ENCODE measurements around the gene ONECUT3. TPM values are rescaled to one million over a fixed set of nuclear protein-coding genes. Genes with fewer than 3 reads are reported as not detected.
A peak's percentile ranks its signal among the peaks of the same experiment; 100 is the strongest.

Gene ONECUT3
- total and polyA plus RNA-seq, 7 experiments from 2014 or later = not detected

- H3K4me1 ChIP-seq (ENCODE audit: control insufficient read depth in 2 of 2, insufficient read depth in 2 of 2, low read length in 2 of 2) = peaks cover 0 to 3% of the 10 kb centered on the region in 2 donors
- intact Hi-C loops (cut with micrococcal nuclease) = no loop called here
- ChIA-PET CTCF (interaction anchor here (2.5 kb wide), 1 partner anchor 18 kb away, joined by 7 read pairs; no protein-coding TSS in a partner anchor), POLR2A (no interaction called here)
- Mint-ChIP-seq H3K36me3 (no peaks in the 10 kb centered on the region), H3K9me3 (no peaks in the 10 kb centered on the region), H3K4me3 (no peak overlapping the region), H3K4me1 (peaks cover 5 to 15% (median 6%) of the 10 kb centered on the region in 7 donors), H3K27ac (no peak overlapping the region), H3K27me3 (no peaks in the 10 kb centered on the region)
- H3K36me3 ChIP-seq (ENCODE audit: control insufficient read depth in 2 of 3, insufficient read depth in 3 of 3, low read length in 3 of 3) = no peaks in the 10 kb centered on the region
- no peak overlapping the region for H3K4me3 ChIP-seq (ENCODE audit: low read length)
- ATAC-seq (no peak), DNase-seq (no peak)
- H3K9me3 ChIP-seq (ENCODE audit: control insufficient read depth in 2 of 3, low read length in 3 of 3) = no peaks in the 10 kb centered on the region
- no peaks in the 10 kb centered on the region for H3K27me3 ChIP-seq (ENCODE audit: control insufficient read depth in 2 of 2, insufficient read depth in 2 of 2, low read length in 2 of 2)
- H3K27ac ChIP-seq (ENCODE audit: low read depth, low read length) = no peak overlapping the region
Observed at GRCh38 chr19:1807695-1808394, 54.5 kb downstream of the ONECUT3 start.

DNA sequence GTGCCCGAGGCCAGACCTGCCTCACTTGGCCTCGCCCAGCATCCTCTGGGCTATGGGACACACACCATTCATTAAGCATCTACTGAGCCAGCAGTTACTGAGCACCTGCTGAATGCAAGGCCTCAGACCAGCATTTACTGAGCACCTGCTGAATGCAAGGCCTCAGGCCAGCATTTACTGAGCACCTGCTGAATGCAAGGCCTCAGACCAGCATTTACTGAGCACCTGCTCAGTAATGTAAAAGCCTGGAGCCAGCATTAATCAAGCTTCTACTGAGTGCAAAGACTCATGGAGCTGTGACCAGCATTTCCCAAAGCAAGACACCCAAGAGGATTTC, 55.1 kb downstream of the ONECUT3 start:
- peaks cover 0 to 8% of the 10 kb centered on the region in 2 donors for H3K4me1 ChIP-seq (ENCODE audit: control insufficient read depth in 2 of 2, insufficient read depth in 2 of 2, low read length in 2 of 2)
- no peaks in the 10 kb centered on the region for H3K27me3 ChIP-seq (ENCODE audit: control insufficient read depth in 2 of 2, insufficient read depth in 2 of 2, low read length in 2 of 2)
- Mint-ChIP-seq H3K36me3 (no peaks in the 10 kb centered on the region), H3K4me3 (no peak overlapping the region), H3K27ac (no peak overlapping the region), H3K27me3 (no peaks in the 10 kb centered on the region), H3K4me1 (peaks cover 9 to 19% (median 11%) of the 10 kb centered on the region in 7 donors), H3K9me3 (no peaks in the 10 kb centered on the region)
- ChIA-PET CTCF (no interaction called here), POLR2A (no interaction called here)
- no peak overlapping the region for H3K4me3 ChIP-seq (ENCODE audit: low read length)
- no peaks in the 10 kb centered on the region for H3K9me3 ChIP-seq (ENCODE audit: control insufficient read depth in 2 of 3, low read length in 3 of 3)
- DNase-seq (no peak), ATAC-seq (no peak)
- intact Hi-C loops (cut with micrococcal nuclease) = no loop called here
- H3K36me3 ChIP-seq (ENCODE audit: control insufficient read depth in 2 of 3, insufficient read depth in 3 of 3, low read length in 3 of 3) = no peaks in the 10 kb centered on the region
- H3K27ac ChIP-seq (ENCODE audit: low read depth, low read length) = no peak overlapping the region

DNA sequence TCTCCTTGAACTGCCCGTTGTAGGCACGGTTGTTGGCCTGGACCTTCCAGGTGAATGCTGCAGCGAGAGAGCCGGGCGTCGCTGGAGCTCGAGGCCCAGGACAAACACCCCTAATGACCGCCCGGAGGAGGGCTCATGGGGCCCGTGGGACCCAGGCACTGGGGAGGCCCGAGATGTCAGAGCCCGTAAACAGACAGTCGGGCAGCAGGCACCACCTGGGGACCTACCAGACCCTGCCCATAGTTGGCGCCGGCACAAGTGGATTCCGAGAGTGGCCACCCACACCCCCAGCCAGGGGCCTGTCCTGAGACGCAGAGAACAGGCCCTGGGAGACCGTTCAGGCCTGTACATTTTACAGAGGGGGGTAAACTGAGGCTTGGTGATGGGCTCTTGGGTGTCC, 56.4 kb downstream of the ONECUT3 start:
- H3K27ac ChIP-seq (ENCODE audit: low read depth, low read length) = no peak overlapping the region
- H3K9me3 ChIP-seq (ENCODE audit: control insufficient read depth in 2 of 3, low read length in 3 of 3) = no peaks in the 10 kb centered on the region
- CTCF ChIA-PET = interaction anchor here (0.7 kb wide), 1 partner anchor 98 kb away, joined by 3 read pairs; no protein-coding TSS in a partner anchor
- peaks cover 0 to 1% (median 0%) of the 10 kb centered on the region in 3 experiments for H3K36me3 ChIP-seq (ENCODE audit: control insufficient read depth in 2 of 3, insufficient read depth in 3 of 3, low read length in 3 of 3)
- Mint-ChIP-seq H3K4me1 (peaks cover 9 to 19% (median 11%) of the 10 kb centered on the region in 7 donors), H3K27ac (no peak overlapping the region), H3K4me3 (no peak overlapping the region), H3K36me3 (no peaks in the 10 kb centered on the region), H3K27me3 (no peaks in the 10 kb centered on the region), H3K9me3 (no peaks in the 10 kb centered on the region)
- peaks cover 0 to 8% of the 10 kb centered on the region in 2 donors for H3K4me1 ChIP-seq (ENCODE audit: control insufficient read depth in 2 of 2, insufficient read depth in 2 of 2, low read length in 2 of 2)
- intact Hi-C loops (cut with micrococcal nuclease) = no loop called here
- no peak for DNase-seq
- no peak for ATAC-seq
- POLR2A ChIA-PET = no interaction called here
- no peak overlapping the region for H3K4me3 ChIP-seq (ENCODE audit: low read length)
- H3K27me3 ChIP-seq (ENCODE audit: control insufficient read depth in 2 of 2, insufficient read depth in 2 of 2, low read length in 2 of 2) = no peaks in the 10 kb centered on the region

DNA sequence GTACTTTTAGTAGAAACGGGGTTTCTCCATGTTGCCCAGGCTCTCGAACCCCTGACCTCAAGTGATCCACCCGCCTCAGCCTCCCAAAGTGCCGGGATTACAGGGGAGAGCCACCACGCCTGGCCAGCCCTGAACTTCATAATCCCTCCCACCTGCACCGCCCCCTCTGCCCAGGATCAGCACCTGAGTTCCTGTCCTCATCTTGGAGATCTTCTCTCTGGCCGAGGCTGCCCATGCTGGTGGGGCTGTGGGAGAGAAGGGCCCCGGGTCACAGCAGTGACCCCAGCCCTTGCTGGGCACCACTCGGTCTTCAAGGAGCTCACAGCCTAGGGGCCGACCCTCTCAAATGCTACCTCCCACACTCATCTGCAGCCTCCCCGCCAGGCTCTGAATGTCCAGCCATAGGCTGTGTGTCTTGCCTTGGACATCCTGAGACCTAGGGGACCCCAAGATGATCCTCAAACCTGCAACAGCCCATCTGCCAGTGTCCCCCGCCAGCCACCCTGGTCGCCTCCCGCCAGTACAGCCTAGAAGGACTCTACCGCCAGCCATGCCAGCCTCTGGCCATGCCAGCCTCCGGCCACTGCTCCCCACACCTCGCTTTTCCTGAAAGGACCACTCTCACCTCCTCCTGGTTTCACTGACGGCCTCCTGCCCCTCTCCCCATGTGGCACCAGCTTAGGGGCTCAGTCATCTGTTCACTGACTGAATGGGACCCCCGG, 57.3 kb downstream of the ONECUT3 start:
- H3K4me3 Mint-ChIP-seq = peak overlapping the region in 9 of 10 donors; percentile 21 to 98 (median 53)
- CTCF ChIA-PET = interaction anchor here (0.6 to 0.7 kb wide), 3 partner anchors 99 to 572 kb away, joined by 3 read pairs; no protein-coding TSS in a partner anchor

GRCh38 chr19:1811472-1811894, 58.2 kb downstream of the ONECUT3 start:
- H3K27ac ChIP-seq (ENCODE audit: low read depth, low read length) = peak overlapping the region; percentile 13
- DNase-seq = peak in 1 of 9 donors; percentile 54
- CTCF ChIA-PET = interaction anchor here (0.6 kb wide), 1 partner anchor 946 kb away, joined by 3 read pairs; no protein-coding TSS in a partner anchor

More for the DNA sequence above, 57.3 kb downstream of the ONECUT3 start:
- no peaks in the 10 kb centered on the region for H3K9me3 Mint-ChIP-seq
- no peaks in the 10 kb centered on the region for H3K27me3 ChIP-seq (ENCODE audit: control insufficient read depth in 2 of 2, insufficient read depth in 2 of 2, low read length in 2 of 2)
- no peak overlapping the region for H3K27ac ChIP-seq (ENCODE audit: low read depth, low read length)
- no peaks in the 10 kb centered on the region for H3K36me3 Mint-ChIP-seq
- peak overlapping the region in 6 of 9 donors; percentile 5 to 71 (median 43) for H3K27ac Mint-ChIP-seq
- peaks cover 0 to 8% (median 0%) of the 10 kb centered on the region in 3 experiments for H3K36me3 ChIP-seq (ENCODE audit: control insufficient read depth in 2 of 3, insufficient read depth in 3 of 3, low read length in 3 of 3)
- no peak overlapping the region for H3K4me3 ChIP-seq (ENCODE audit: low read length)
- intact Hi-C loops (cut with micrococcal nuclease) = no loop called here
- DNase-seq = no peak
- H3K9me3 ChIP-seq (ENCODE audit: control insufficient read depth in 2 of 3, low read length in 3 of 3) = no peaks in the 10 kb centered on the region
- no peaks in the 10 kb centered on the region for H3K27me3 Mint-ChIP-seq
- peaks cover 0 to 8% of the 10 kb centered on the region in 2 donors for H3K4me1 ChIP-seq (ENCODE audit: control insufficient read depth in 2 of 2, insufficient read depth in 2 of 2, low read length in 2 of 2)
- H3K4me1 Mint-ChIP-seq = peaks cover 9 to 19% (median 11%) of the 10 kb centered on the region in 7 donors
- POLR2A ChIA-PET = no interaction called here
- ATAC-seq = no peak

GRCh38 chr19:1811942-1812425, 58.7 kb downstream of the ONECUT3 start, which contains the start of gene ATP8B3:
Gene ATP8B3, minus strand, starts transcription at chr19:1812276. Its CDS starts 540 bp downstream, at chr19:1811736.
- H3K27me3 ChIP-seq (ENCODE audit: control insufficient read depth in 2 of 2, insufficient read depth in 2 of 2, low read length in 2 of 2) = no peaks in the 10 kb centered on the region
- peak within 1 kb of the TSS; percentile 63 for H3K27ac ChIP-seq (ENCODE audit: low read depth, low read length)
- H3K4me1 Mint-ChIP-seq = peaks cover 9 to 19% (median 11%) of the 10 kb centered on the region in 7 donors
- peak within 1 kb of the TSS; percentile 82 to 97 (median 92) for H3K27ac Mint-ChIP-seq
- ChIA-PET CTCF (interaction anchor here (0.6 kb wide), 1 partner anchor 945 kb away, joined by 3 read pairs; no protein-coding TSS in a partner anchor), POLR2A (no interaction called here)
- no peaks in the 10 kb centered on the region for H3K9me3 ChIP-seq (ENCODE audit: control insufficient read depth in 2 of 3, low read length in 3 of 3)
- peak within 1 kb of the TSS; percentile 93 to 99 (median 96) for H3K4me3 Mint-ChIP-seq
- intact Hi-C loops (cut with micrococcal nuclease) = loop anchor here (1.0 to 2.0 kb wide), 11 partner anchors 14 to 537 kb away; partner anchors contain the start of genes REXO1 (in 2 of the 2), TCF3 (in 2 of the 2), DAZAP1 (in 1 of the 2) and FAM174C (in 1 of the 2)
- peak within 1 kb of the TSS; percentile 65 for H3K4me3 ChIP-seq (ENCODE audit: low read length)
- H3K36me3 Mint-ChIP-seq = no peaks in the 10 kb centered on the region
- H3K27me3 Mint-ChIP-seq = no peaks in the 10 kb centered on the region
- no peaks in the 10 kb centered on the region for H3K9me3 Mint-ChIP-seq
- peak in 2 of 9 donors; percentile 21 to 38 for DNase-seq
- H3K4me1 ChIP-seq (ENCODE audit: control insufficient read depth in 2 of 2, insufficient read depth in 2 of 2, low read length in 2 of 2) = peaks cover 0 to 8% of the 10 kb centered on the region in 2 donors
- peak; percentile 88 for ATAC-seq
- peaks cover 0 to 20% (median 4%) of the 10 kb centered on the region in 3 experiments for H3K36me3 ChIP-seq (ENCODE audit: control insufficient read depth in 2 of 3, insufficient read depth in 3 of 3, low read length in 3 of 3)

More at GRCh38 chr19:1811472-1811894, 58.2 kb downstream of the ONECUT3 start:
- Mint-ChIP-seq H3K4me1 (peaks cover 9 to 19% (median 11%) of the 10 kb centered on the region in 7 donors), H3K9me3 (no peaks in the 10 kb centered on the region), H3K27ac (peak overlapping the region in 2 of 9 donors; percentile 43 to 83), H3K27me3 (no peaks in the 10 kb centered on the region), H3K36me3 (no peaks in the 10 kb centered on the region), H3K4me3 (peak overlapping the region in 9 of 10 donors; percentile 39 to 98 (median 77))
- Histone ChIP-seq H3K4me3 (ENCODE audit: low read length) (peak overlapping the region; percentile 43), H3K9me3 (ENCODE audit: control insufficient read depth in 2 of 3, low read length in 3 of 3) (no peaks in the 10 kb centered on the region), H3K4me1 (ENCODE audit: control insufficient read depth in 2 of 2, insufficient read depth in 2 of 2, low read length in 2 of 2) (peaks cover 0 to 8% of the 10 kb centered on the region in 2 donors), H3K36me3 (ENCODE audit: control insufficient read depth in 2 of 3, insufficient read depth in 3 of 3, low read length in 3 of 3) (peaks cover 0 to 15% (median 0%) of the 10 kb centered on the region in 3 experiments), H3K27me3 (ENCODE audit: control insufficient read depth in 2 of 2, insufficient read depth in 2 of 2, low read length in 2 of 2) (no peaks in the 10 kb centered on the region)
- ATAC-seq = no peak
- POLR2A ChIA-PET = no interaction called here
- intact Hi-C loops (cut with micrococcal nuclease) = no loop called here
